Upper lobe of left lung (tissue), 4 donors: ENCODE measurements around the gene BTG3.

ENCODE experiments used
- CTCF ChIP-seq, 6 experiments: fragments of 450-650 bp in 4 of 6; fragments of 200-600 bp in 2 of 6; sonication (generic) in 2 of 6; IDR thresholded peaks; one replicate each; pipeline ENCODE4 v1.5.1; 2016 to 2019; ENCODE audit warnings: antibody characterized with exemption in 6 of 6
- EP300 ChIP-seq, 4 donors: sonication (generic); formaldehyde crosslinking; IDR thresholded peaks; one replicate each; pipeline ENCODE4 v1.5.1; 2017; ENCODE audit warnings: antibody characterized with exemption in 4 of 4, control low read depth in 2 of 4
- POLR2AphosphoS5 ChIP-seq, 2 donors: sonication (generic); formaldehyde crosslinking; IDR thresholded peaks; one replicate each; pipeline ENCODE4 v1.5.1; 2017; ENCODE audit warnings: antibody characterized with exemption in 2 of 2

GRCh38 chr21:17660862-17661261 lies 48.2 kb upstream of the BTG3 start:
- TF ChIP-seq EP300 (IDR thresholded peaks at IDR 0.05) (no peak), POLR2AphosphoS5 (IDR thresholded peaks at IDR 0.05) (no peak), CTCF (IDR thresholded peaks at IDR 0.05) (no peak)
